Mesenchymal stem cell (in vitro differentiated cells and primary cell): ENCODE measurements around the gene CTCFL.

ENCODE experiments used
- DNase-seq: peaks from one replicate; pipeline ENCODE4 v3.0.0-alpha.2; 2013
- H2AFZ ChIP-seq: one replicate; pipeline ENCODE4 v1.6.1; 2013; ENCODE audit warnings: low read depth, mild to moderate bottlenecking, control low read depth, inconsistent platforms, low read length, moderate library complexity
- H2AK5ac ChIP-seq: 2 replicates; pipeline ENCODE4 v1.6.1; 2013; ENCODE audit warnings: low read length, moderate library complexity, mild to moderate bottlenecking, inconsistent platforms; ENCODE audit not compliant: severe bottlenecking
- H2BK120ac ChIP-seq: one replicate; pipeline ENCODE4 v1.6.1; 2013; ENCODE audit warnings: low read depth, mild to moderate bottlenecking, inconsistent platforms, low read length, moderate library complexity
- H2BK12ac ChIP-seq, 2 experiments: one replicate each; pipeline ENCODE4 v1.6.1; 2013; ENCODE audit warnings: inconsistent platforms in 2 of 2, low read length in 2 of 2, mild to moderate bottlenecking in 2 of 2, moderate library complexity in 2 of 2, control low read depth in 1 of 2
- H2BK15ac ChIP-seq: one replicate; pipeline ENCODE4 v1.6.1; 2013; ENCODE audit warnings: mild to moderate bottlenecking, low read depth, inconsistent platforms; ENCODE audit not compliant: poor library complexity, severe bottlenecking
- H2BK5ac ChIP-seq: 2 replicates; pipeline ENCODE4 v1.6.1; 2013; ENCODE audit warnings: low read depth, mild to moderate bottlenecking, low read length, control low read depth, inconsistent platforms; ENCODE audit not compliant: poor library complexity, severe bottlenecking
- H3K14ac ChIP-seq, 2 experiments: one replicate each; pipeline ENCODE4 v1.6.1; 2013; ENCODE audit warnings: inconsistent platforms in 2 of 2, low read length in 2 of 2, control low read depth in 1 of 2, mild to moderate bottlenecking in 1 of 2, moderate library complexity in 1 of 2
- H3K18ac ChIP-seq, 2 experiments: one replicate each; pipeline ENCODE4 v1.6.1; 2013; ENCODE audit warnings: inconsistent platforms in 2 of 2, low read length in 2 of 2, control low read depth in 1 of 2, low read depth in 1 of 2, mild to moderate bottlenecking in 1 of 2
- H3K23ac ChIP-seq, 2 experiments: one replicate each; pipeline ENCODE4 v1.6.1; 2013; ENCODE audit warnings: inconsistent platforms in 2 of 2, low read length in 2 of 2, mild to moderate bottlenecking in 2 of 2, moderate library complexity in 2 of 2, control low read depth in 1 of 2
- H3K27ac ChIP-seq: 2 replicates; pipeline ENCODE4 v1.5.1; 2013; ENCODE audit warnings: mild to moderate bottlenecking, moderate library complexity, low read length, control low read depth, inconsistent platforms; ENCODE audit not compliant: poor library complexity, severe bottlenecking
- H3K27me3 ChIP-seq, 2 experiments: 2 replicates each; pipeline versions ENCODE4 v1.6.1 to v1.7.0; 2013; ENCODE audit warnings: low read length in 2 of 2, mild to moderate bottlenecking in 2 of 2, moderate library complexity in 2 of 2, control low read depth in 1 of 2, inconsistent platforms in 1 of 2; ENCODE audit not compliant: control insufficient read depth in 1 of 2, insufficient read depth in 1 of 2
- H3K36me3 ChIP-seq, 2 experiments: 2 replicates each; pipeline versions ENCODE4 v1.6.1 to v1.7.0; 2013; ENCODE audit warnings: low read length in 2 of 2, control low read depth in 1 of 2, inconsistent platforms in 1 of 2, low read depth in 1 of 2, mild to moderate bottlenecking in 1 of 2; ENCODE audit not compliant: insufficient read depth in 2 of 2, control insufficient read depth in 1 of 2
- H3K4ac ChIP-seq, 2 experiments: one replicate each; pipeline ENCODE4 v1.6.1; 2013; ENCODE audit warnings: inconsistent platforms in 2 of 2, low read length in 2 of 2, mild to moderate bottlenecking in 2 of 2, moderate library complexity in 2 of 2, control low read depth in 1 of 2, low read depth in 1 of 2
- H3K4me1 ChIP-seq: 2 replicates; pipeline ENCODE4 v1.6.1; 2013; ENCODE audit warnings: low read depth, low read length, control low read depth; ENCODE audit not compliant: control insufficient read depth, insufficient read depth
- H3K4me2 ChIP-seq: 2 replicates; pipeline ENCODE4 v1.6.1; 2013; ENCODE audit warnings: low read length, mild to moderate bottlenecking, inconsistent platforms; ENCODE audit not compliant: poor library complexity, severe bottlenecking
- H3K4me3 ChIP-seq, 2 experiments: 2 replicates each; pipeline versions ENCODE4 v1.5.1 to v1.7.0; 2013; ENCODE audit warnings: low read length in 2 of 2, mild to moderate bottlenecking in 2 of 2, control low read depth in 1 of 2, low read depth in 1 of 2; ENCODE audit not compliant: insufficient read depth in 1 of 2
- H3K79me1 ChIP-seq: replicated peaks from 2 replicates; pipeline ENCODE4 v1.6.1; 2013; ENCODE audit warnings: mild to moderate bottlenecking, control low read depth, low read length, inconsistent platforms; ENCODE audit not compliant: poor library complexity, severe bottlenecking
- H3K9ac ChIP-seq: 2 replicates; pipeline ENCODE4 v1.7.0; 2013; ENCODE audit warnings: mild to moderate bottlenecking, low read length, moderate library complexity
- H3K9me3 ChIP-seq: 2 replicates; pipeline ENCODE4 v1.7.0; 2013; ENCODE audit warnings: mild to moderate bottlenecking, low read length; ENCODE audit not compliant: control insufficient read depth
- H4K8ac ChIP-seq: one replicate; pipeline ENCODE4 v1.6.1; 2013; ENCODE audit warnings: inconsistent platforms, mild to moderate bottlenecking, low read length, moderate library complexity
- H4K91ac ChIP-seq: one replicate; pipeline ENCODE4 v1.6.1; 2013; ENCODE audit warnings: mild to moderate bottlenecking, low read length, inconsistent platforms
- WGBS: methylation state at CpG from one replicate; pipeline ENCODE4 v1.1.7; 2013; ENCODE audit warnings: mixed read lengths; 5-methylcytosine and 5-hydroxymethylcytosine counted together

The CTCFL gene

DNA sequence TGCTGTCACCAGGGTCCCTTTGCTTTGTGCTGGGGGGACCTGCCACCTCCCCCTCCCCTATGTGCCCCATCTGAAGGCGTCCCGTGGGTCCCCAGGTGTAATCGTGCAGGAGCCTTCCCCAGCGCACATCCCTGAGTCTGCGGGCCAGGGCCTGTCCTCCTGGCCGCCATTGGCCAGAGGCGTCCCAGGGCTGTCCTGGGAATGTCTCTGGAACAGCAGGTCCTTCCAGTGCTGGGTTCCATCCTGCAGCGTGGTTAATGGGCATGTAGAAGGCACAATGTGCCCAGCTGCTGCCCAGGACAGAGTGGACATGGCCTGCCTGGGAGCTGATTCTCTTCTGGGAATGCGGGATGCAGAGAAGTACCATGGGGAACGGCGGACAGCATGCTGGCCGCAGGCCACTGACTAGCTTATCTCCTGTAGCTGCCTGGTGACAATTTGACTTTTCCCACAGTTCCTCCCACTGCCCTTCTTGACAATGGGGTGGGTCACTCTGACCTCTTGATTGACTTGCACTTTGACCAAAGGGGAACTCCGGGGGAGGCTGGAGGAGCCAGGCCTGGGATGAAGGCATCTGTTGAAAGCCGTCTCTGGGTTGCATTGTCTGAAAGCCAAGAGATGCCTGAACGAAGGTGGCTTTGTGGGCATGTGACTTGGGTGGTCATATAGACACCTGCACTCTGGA is 64.0 kb downstream of the CTCFL start:
- no peak overlapping the region for H2BK5ac ChIP-seq
- no peak overlapping the region for H2AFZ ChIP-seq
- H2BK12ac ChIP-seq: no peak overlapping the region
- no peak for DNase-seq
- no peak overlapping the region for H2BK120ac ChIP-seq
- no peaks in the 10 kb centered on the region for H3K9me3 ChIP-seq
- H3K18ac ChIP-seq: no peak overlapping the region
- H3K9ac ChIP-seq: no peak overlapping the region
- no peak overlapping the region for H2AK5ac ChIP-seq
- no peak overlapping the region for H3K27ac ChIP-seq
- 86% methylated on average over 15 of the region's 15 CpGs for WGBS
- H3K79me1 ChIP-seq: no peaks in the 10 kb centered on the region
- H3K14ac ChIP-seq: no peak overlapping the region
- peaks cover 11 to 70% of the 10 kb centered on the region in 2 experiments for H3K27me3 ChIP-seq
- no peak overlapping the region for H4K91ac ChIP-seq
- H3K4ac ChIP-seq: no peak overlapping the region
- H3K23ac ChIP-seq: no peak overlapping the region
- H3K4me3 ChIP-seq: no peak overlapping the region
- peaks cover 3% of the 10 kb centered on the region for H3K4me1 ChIP-seq
- H4K8ac ChIP-seq: no peak overlapping the region
- H3K36me3 ChIP-seq: no peaks in the 10 kb centered on the region
- no peak overlapping the region for H3K4me2 ChIP-seq
- no peak overlapping the region for H2BK15ac ChIP-seq

DNA sequence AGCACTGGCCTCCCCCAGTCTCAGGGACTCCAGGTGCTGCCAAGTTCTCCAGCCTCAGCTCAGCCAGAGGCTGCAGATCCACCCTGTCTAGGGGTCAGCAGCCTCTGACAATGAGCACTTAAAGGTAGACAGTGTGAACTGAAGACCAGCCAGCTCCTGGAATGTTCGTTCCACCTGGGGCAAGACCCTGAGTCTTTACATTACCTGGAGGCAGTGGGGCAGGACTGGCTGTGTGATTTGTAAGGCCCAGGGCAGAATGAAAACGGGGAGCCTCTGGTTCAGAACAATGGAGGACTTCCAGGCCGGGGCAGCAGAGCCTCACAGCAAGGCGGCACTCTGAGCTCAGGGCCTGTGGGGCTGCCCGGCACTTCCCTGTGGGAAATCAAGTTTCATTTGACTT is 65.0 kb downstream of the CTCFL start:
- no peak overlapping the region for H3K23ac ChIP-seq
- no peaks in the 10 kb centered on the region for H3K9me3 ChIP-seq

DNA sequence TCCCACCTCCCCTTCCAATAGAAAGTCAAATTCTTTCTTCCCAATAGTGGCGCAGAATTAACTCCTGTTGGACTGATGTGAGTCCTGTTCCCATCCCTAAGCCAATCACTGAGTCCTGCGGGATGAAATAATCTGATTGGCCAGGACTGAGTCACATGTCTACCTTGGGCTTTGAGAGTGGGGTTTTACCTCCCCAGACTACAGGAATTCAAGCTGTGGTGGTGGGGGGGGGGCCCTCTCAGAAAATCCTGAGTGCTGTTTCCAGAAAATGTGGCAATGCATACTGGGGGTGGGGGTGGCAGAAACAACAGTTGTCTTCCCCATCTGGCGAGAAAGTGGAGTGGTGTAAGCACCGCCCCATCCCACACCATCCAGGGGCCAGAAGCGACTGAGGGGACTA is 65.7 kb downstream of the CTCFL start:
- H3K4ac ChIP-seq: no peak overlapping the region
- H3K14ac ChIP-seq: no peak overlapping the region
- no peak overlapping the region for H3K4me3 ChIP-seq
- no peak overlapping the region for H2BK15ac ChIP-seq
- no peak overlapping the region for H4K8ac ChIP-seq
- H3K4me1 ChIP-seq: peaks cover 3% of the 10 kb centered on the region
- peaks cover 26 to 76% of the 10 kb centered on the region in 2 experiments for H3K27me3 ChIP-seq
- WGBS: 89% methylated on average over 3 of the region's 5 CpGs
- no peak overlapping the region for H3K9ac ChIP-seq
- no peaks in the 10 kb centered on the region for H3K79me1 ChIP-seq
- H2BK120ac ChIP-seq: no peak overlapping the region
- H3K36me3 ChIP-seq: no peaks in the 10 kb centered on the region
- no peak for DNase-seq
- H3K23ac ChIP-seq: no peak overlapping the region
- H2BK5ac ChIP-seq: no peak overlapping the region
- no peaks in the 10 kb centered on the region for H3K9me3 ChIP-seq
- H3K18ac ChIP-seq: no peak overlapping the region
- H3K4me2 ChIP-seq: no peak overlapping the region
- no peak overlapping the region for H2BK12ac ChIP-seq
- no peak overlapping the region for H3K27ac ChIP-seq
- H2AK5ac ChIP-seq: no peak overlapping the region
- H2AFZ ChIP-seq: no peak overlapping the region
- H4K91ac ChIP-seq: no peak overlapping the region

More for the DNA sequence above, 65.0 kb downstream of the CTCFL start:
- no peak overlapping the region for H3K18ac ChIP-seq
- H3K14ac ChIP-seq: no peak overlapping the region
- no peak overlapping the region for H2BK15ac ChIP-seq
- peaks cover 3% of the 10 kb centered on the region for H3K4me1 ChIP-seq
- H3K9ac ChIP-seq: no peak overlapping the region
- H3K36me3 ChIP-seq: no peaks in the 10 kb centered on the region
- no peak overlapping the region for H2BK12ac ChIP-seq
- peaks cover 21 to 70% of the 10 kb centered on the region in 2 experiments for H3K27me3 ChIP-seq
- H3K4me3 ChIP-seq: no peak overlapping the region
- H4K91ac ChIP-seq: no peak overlapping the region
- H3K27ac ChIP-seq: no peak overlapping the region
- H2BK120ac ChIP-seq: no peak overlapping the region
- H3K4ac ChIP-seq: no peak overlapping the region
- DNase-seq: no peak
- H2AK5ac ChIP-seq: no peak overlapping the region
- 88% methylated on average over 5 of the region's 5 CpGs for WGBS
- H2AFZ ChIP-seq: no peak overlapping the region
- H2BK5ac ChIP-seq: no peak overlapping the region
- H4K8ac ChIP-seq: no peak overlapping the region
- H3K79me1 ChIP-seq: no peaks in the 10 kb centered on the region
- no peak overlapping the region for H3K4me2 ChIP-seq

DNA sequence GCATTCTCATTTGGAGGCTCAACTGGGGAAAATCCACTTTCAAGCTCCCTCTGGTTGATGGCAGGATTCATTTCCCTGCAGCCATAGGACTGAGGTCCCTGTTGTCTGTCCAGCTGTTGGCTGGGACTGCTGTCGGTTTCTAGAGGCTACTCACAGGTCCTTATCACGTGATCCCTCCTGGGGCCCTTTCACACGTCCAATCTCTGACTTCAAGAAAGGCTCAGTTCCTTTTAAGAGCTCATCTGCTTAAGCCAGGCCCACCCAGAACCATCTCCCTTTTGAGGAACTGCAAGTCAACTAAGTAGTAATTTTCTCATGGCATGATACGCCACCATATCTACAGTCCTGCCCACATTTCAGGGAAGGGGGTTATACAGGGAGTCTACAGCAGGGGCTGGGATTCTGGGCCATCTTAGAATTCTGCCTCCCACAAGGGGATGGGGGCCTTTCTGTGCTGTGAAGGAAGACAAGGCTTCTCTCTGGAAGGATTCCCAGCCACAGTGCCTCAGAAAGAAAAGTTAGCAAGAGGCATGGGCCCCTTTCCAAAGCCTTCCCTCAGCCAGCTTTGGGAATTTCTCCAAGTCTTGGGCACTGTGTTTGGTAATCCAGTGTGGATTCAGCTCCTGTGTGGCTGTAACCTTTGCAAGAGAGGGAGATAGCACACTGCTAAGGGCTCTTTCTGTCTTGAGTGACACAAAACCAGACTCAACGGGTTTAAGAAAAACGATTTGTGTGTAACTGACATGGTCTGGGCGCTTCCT is 66.4 kb downstream of the CTCFL start:
- Histone ChIP-seq H3K9ac (no peak overlapping the region), H2BK120ac (no peak overlapping the region), H2BK5ac (no peak overlapping the region), H3K27ac (no peak overlapping the region), H3K4me2 (no peak overlapping the region), H3K27me3 (peaks cover 31 to 80% of the 10 kb centered on the region in 2 experiments), H2BK15ac (no peak overlapping the region), H4K91ac (no peak overlapping the region), H3K36me3 (no peaks in the 10 kb centered on the region), H2AFZ (no peak overlapping the region), H3K18ac (no peak overlapping the region), H3K79me1 (no peaks in the 10 kb centered on the region), H3K4ac (no peak overlapping the region), H3K4me1 (peaks cover under 1% of the 10 kb centered on the region), H3K14ac (no peak overlapping the region), H3K23ac (no peak overlapping the region), H4K8ac (no peak overlapping the region), H3K4me3 (no peak overlapping the region), H2AK5ac (no peak overlapping the region), H3K9me3 (no peaks in the 10 kb centered on the region), H2BK12ac (no peak overlapping the region)
- 68% methylated on average over 6 of the region's 7 CpGs for WGBS
- DNase-seq: no peak
